ENCODE results near the gene CBLL2. TPM values are rescaled to one million over a fixed set of nuclear protein-coding genes. Genes with fewer than 3 reads are reported as not detected.
A peak's percentile ranks its signal among the peaks of the same experiment; 100 is the strongest.

CBLL2 gene
- total RNA-seq, 2 donors from 2014 or later: not detected

DNA sequence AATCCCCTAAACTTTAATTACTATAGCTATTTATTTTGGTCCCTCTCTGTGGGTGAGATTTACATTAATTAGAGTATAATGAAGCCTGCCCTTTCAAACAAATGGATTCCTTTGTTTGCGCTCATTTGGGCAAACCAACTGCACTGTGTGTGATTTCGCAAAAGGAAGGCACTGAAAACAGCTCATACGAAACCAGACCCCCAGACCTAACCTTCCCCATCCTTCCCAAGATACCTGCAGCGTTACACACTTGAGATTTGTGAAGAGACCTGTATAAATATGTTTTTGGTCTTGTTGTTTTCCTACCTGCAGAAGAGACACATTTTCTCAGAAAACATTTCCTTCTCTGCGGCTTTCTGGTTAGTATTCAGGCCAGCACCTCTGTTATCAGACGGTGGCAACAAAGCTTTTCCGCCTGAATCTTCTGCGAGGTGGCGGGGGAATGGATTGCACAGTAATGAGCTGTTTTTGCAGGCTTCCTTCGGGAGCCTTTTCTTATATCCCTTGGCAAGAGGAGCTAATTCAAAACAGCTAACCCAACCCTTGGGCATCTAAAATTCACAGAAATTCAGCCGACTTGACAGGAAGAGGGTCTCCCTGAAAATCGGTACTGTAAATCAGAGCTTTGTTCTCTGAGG is 47.6 kb downstream of the CBLL2 start:
- Mint-ChIP-seq H3K4me1 (peaks cover 18% of the 10 kb centered on the region), H3K27ac (peak overlapping the region; percentile 92), H3K4me3 (no peak overlapping the region), H3K36me3 (ENCODE audit: low read depth) (no peaks in the 10 kb centered on the region), H3K9me3 (no peaks in the 10 kb centered on the region), H3K27me3 (ENCODE audit: insufficient read depth) (peaks cover 2% of the 10 kb centered on the region)
- Histone ChIP-seq H3K36me3 (ENCODE audit: control insufficient read depth, insufficient read depth, low read length) (no peaks in the 10 kb centered on the region), H3K4me3 (ENCODE audit: low read length) (no peak overlapping the region), H3K9ac (ENCODE audit: extremely low read depth, low read length, poor library complexity, severe bottlenecking) (no peak overlapping the region), H3K27me3 (ENCODE audit: control insufficient read depth, insufficient read depth, low read length, poor library complexity, severe bottlenecking) (no peaks in the 10 kb centered on the region), H3K4me1 (ENCODE audit: control insufficient read depth, insufficient read depth, low read length) (no peaks in the 10 kb centered on the region), H3K27ac (ENCODE audit: low read depth, low read length) (no peak overlapping the region), H3K9me3 (ENCODE audit: control insufficient read depth, low read length) (no peaks in the 10 kb centered on the region)
- DNase-seq: no peak
- TF ChIP-seq, protein P1, sequence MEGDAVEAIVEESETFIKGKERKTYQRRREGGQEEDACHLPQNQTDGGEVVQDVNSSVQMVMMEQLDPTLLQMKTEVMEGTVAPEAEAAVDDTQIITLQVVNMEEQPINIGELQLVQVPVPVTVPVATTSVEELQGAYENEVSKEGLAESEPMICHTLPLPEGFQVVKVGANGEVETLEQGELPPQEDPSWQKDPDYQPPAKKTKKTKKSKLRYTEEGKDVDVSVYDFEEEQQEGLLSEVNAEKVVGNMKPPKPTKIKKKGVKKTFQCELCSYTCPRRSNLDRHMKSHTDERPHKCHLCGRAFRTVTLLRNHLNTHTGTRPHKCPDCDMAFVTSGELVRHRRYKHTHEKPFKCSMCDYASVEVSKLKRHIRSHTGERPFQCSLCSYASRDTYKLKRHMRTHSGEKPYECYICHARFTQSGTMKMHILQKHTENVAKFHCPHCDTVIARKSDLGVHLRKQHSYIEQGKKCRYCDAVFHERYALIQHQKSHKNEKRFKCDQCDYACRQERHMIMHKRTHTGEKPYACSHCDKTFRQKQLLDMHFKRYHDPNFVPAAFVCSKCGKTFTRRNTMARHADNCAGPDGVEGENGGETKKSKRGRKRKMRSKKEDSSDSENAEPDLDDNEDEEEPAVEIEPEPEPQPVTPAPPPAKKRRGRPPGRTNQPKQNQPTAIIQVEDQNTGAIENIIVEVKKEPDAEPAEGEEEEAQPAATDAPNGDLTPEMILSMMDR (conservative IDR thresholded peaks at IDR 0.05): no peak
- WGBS, 2 experiments (ENCODE audit: insufficient coverage in 1 of 2, insufficient read length in 1 of 2): 76% methylated on average over 11 of the region's 12 CpGs; no CpG with 5 or more reads in 1 of the 2 experiments

GRCh38 chrX:22323541-22323940 is 50.8 kb downstream of the CBLL2 start:
- no peak overlapping the region for H3K4me3 ChIP-seq (ENCODE audit: low read length)
- H3K27ac ChIP-seq (ENCODE audit: low read depth, low read length): no peak overlapping the region
- H3K9ac ChIP-seq (ENCODE audit: extremely low read depth, low read length, poor library complexity, severe bottlenecking): no peak overlapping the region
- H3K36me3 ChIP-seq (ENCODE audit: control insufficient read depth, insufficient read depth, low read length): no peaks in the 10 kb centered on the region
- H3K9me3 ChIP-seq (ENCODE audit: control insufficient read depth, low read length): no peaks in the 10 kb centered on the region
- TF ChIP-seq, protein P1 (conservative IDR thresholded peaks at IDR 0.05): no peak
- Mint-ChIP-seq H3K36me3 (ENCODE audit: low read depth) (no peaks in the 10 kb centered on the region), H3K9me3 (no peaks in the 10 kb centered on the region), H3K4me3 (no peak overlapping the region), H3K27me3 (ENCODE audit: insufficient read depth) (peaks cover 2% of the 10 kb centered on the region), H3K27ac (no peak overlapping the region), H3K4me1 (peaks cover 18% of the 10 kb centered on the region)
- no peaks in the 10 kb centered on the region for H3K27me3 ChIP-seq (ENCODE audit: control insufficient read depth, insufficient read depth, low read length, poor library complexity, severe bottlenecking)
- DNase-seq: no peak
- 89 to 100% methylated on average over 2 to 5 of the region's 5 CpGs for WGBS, 2 experiments (ENCODE audit: insufficient coverage in 1 of 2, insufficient read length in 1 of 2)
- no peaks in the 10 kb centered on the region for H3K4me1 ChIP-seq (ENCODE audit: control insufficient read depth, insufficient read depth, low read length)

Other genes starting within 250 kb of the CBLL2 start
- under 1 TPM; 0.24 to 0.37 TPM for gene PHEX, start 240.6 kb upstream of the CBLL2 start, total RNA-seq